Sciatic nerve (tissue), 2 donors: ENCODE measurements around the gene C11orf24. TPM values are rescaled to one million over a fixed set of nuclear protein-coding genes. Genes with fewer than 3 reads are reported as not detected.
A peak's percentile ranks its signal among the peaks of the same experiment; 100 is the strongest.
"Not testable (repeated sequence)": the region's sequence is repeated elsewhere in the genome, so short reads cannot be mapped to it uniquely, and the experiment has no call there.

Experiments
- ATAC-seq: fragments of 200-7000 bp; cut with Tn5 transposase; one replicate; pipeline ENCODE4 v1.9.1; 2020; ENCODE audit warnings: mild to moderate bottlenecking, moderate library complexity
- DNase-seq: peaks from one replicate; pipeline ENCODE4 v3.0.0-alpha.2; 2020; ENCODE audit warnings: low spot score
- intact Hi-C: fragments of 100-400 bp; cut with DNase I; formaldehyde crosslinking; loops from one replicate; pipeline ENCODE4 v1.14.2; 2022
- total RNA-seq: library from RNA; stranded (reverse); fragmentation: NEBNext Ultra II Directional; extraction: Animal tissue kit (Norgen Biotek cat#: 25700); gene quantifications from one replicate; pipeline ENCODE4 v1.2.1, GENCODE V29; 2021
- donor health status: DM: no; HTN: no; CAD: no.
- donor health status: DM: no; HTN: no; CAD: no.

The C11orf24 gene
- total RNA-seq, 1 donor from 2014 or later: 53.2 TPM

DNA sequence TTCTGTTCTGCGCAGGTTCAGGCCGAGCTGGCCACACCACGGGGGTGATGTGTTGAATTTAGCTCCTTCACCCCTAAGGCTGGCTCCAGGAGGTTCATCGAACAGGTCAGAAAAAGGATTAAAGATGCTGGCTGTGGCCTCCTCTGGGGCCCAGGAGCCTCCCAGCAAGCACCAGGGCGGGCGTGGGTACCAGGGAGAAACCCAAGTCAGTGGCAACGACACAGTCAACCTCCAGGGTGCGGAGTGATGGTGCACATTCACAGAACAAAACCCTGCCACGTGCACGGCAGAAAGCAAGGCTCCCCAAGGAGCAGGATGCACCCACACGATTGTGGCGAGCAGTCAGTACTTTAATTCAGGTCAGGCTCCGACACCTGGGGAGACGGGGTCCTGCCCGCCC lies 10.8 kb downstream of the C11orf24 start:
- intact Hi-C loops: loop anchor here (5.0 to 10.0 kb wide), 2 partner anchors 124 to 186 kb away; no protein-coding TSS in a partner anchor
- ATAC-seq (no peak), DNase-seq (no peak)

DNA sequence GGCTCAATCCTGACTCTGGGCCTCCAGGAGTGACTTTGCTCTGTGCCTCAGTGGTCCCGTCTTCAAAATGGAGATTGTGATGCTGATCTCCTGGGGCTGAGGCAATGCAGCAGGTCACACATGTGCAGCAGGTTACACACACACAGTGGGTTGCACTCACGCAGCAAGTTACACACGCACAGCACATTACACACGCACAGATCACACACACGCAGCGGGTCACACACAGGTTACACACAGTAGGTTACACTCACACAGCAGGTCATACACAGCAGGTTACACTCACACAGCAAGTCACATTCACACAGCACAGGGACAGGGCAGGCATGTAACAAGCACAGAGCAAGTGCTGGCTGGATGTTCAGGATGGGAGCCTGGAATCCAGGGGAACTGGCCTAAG lies 11.3 kb downstream of the C11orf24 start:
- no peak for ATAC-seq
- no peak for DNase-seq
- intact Hi-C loops: loop anchor here (5.0 to 10.0 kb wide), 2 partner anchors 124 to 187 kb away; no protein-coding TSS in a partner anchor

DNA sequence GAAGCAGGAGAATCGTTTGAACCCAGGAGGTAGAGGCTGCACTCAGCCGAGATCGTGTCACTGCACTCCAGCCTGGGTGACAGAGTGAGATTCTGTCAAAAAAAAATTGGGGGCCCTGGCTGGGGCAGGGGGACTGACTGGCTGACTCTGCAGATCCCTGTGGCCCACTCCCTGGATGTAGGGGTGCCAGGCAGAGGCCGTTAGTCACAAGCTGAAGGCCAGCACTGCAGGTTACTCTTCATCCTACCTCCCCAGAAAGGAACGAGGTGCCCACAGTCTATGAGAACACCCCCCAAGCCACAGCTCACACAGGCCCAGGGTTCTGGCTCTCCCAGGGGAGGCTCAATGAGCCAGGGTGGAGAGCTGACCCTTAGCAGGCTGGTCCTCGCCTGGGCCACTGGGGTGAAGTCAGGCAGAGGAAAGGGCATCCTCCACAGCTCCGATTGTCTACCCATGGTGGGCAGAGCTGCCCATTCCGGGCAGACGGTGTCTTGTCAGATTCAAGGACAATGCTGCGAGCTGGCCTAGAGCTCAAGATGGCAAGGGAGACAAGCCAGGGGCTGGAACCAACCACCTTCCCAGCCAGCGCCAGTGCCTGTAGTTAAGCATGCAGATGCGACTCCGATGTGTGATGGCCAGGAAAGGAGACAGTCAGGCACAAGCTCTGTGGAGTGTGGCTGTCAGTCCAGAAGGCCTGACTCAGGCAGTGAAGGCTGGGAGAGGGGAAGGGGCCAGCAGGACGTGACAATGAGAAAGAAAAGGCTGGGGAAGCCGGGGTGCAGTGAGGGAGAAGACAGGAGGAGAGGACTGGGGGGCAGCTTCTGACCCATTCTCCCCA lies 12.4 kb downstream of the C11orf24 start:
- DNase-seq: no peak
- no peak for ATAC-seq
- intact Hi-C loops: loop anchor here (5.0 kb wide), 1 partner anchor 38 kb away; no protein-coding TSS in a partner anchor

DNA sequence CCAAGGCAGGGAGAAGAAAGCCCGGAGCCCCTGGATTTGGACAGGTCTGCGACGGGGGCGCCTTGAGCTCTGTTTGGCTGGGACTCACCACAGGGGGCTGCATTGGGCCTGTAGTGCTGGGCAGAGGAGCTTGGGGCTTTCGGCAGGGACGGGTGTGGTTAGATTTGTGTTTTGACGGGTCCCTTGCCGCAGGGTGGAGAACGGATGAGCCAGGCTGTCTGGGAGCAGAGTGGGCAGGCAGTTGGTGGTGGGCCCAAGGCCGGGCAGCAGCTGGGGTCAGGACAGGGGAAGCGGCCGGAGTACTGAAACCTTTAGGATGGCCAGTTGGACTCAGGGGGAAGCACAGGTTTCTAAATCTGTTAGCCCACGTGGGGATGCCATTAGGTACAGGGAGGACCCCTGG lies 13.4 kb downstream of the C11orf24 start:
- DNase-seq: no peak
- ATAC-seq: no peak
- intact Hi-C loops: loop anchor here (5.0 kb wide), 1 partner anchor 39 kb away; no protein-coding TSS in a partner anchor

DNA sequence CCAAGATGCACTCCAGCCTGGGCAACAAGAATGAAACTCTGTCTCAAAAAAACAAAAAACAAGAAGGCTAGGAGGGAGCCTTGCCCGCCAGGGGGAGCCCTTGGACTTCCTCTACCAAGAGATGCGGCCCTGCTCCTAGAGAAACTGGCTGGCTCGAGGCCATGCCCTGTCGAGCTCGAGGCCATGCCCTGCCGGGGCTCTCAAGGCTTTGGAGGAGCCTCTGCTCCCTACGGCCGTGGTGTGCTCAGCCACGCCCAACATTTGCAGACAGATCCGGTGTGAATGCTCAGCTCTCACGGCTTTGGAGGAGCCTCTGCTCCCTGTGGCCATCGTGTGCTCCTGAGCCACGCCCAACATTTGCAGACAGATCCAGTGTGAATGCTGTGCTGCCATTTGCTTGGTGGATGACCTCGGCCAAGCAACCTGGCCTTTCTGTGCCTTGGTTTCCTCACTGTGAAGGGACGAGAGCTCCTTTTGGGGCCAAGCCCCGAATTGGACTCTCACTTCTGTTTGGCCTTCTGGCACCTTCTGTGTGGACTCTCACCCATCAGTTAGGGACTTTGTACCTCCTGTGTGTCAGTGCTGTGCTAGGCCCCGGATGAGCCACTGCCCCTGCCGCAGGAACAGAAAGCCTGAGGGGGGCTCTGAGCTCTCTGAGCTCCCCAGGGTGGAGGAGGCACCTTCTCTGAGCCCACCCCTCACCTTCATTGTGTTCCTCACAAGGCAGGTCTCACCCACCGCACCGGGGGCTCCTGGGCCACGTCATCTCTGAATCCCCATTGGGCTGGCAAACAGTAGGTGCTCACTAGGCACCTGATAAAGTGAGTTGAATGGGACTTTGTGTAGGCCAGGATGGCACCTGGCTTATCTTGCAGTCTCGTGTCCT lies 14.1 kb downstream of the C11orf24 start:
- peak; percentile 88 for ATAC-seq
- peak; percentile 99 for DNase-seq
- intact Hi-C loops: loop anchor here (5.0 kb wide), 1 partner anchor 40 kb away; no protein-coding TSS in a partner anchor

DNA sequence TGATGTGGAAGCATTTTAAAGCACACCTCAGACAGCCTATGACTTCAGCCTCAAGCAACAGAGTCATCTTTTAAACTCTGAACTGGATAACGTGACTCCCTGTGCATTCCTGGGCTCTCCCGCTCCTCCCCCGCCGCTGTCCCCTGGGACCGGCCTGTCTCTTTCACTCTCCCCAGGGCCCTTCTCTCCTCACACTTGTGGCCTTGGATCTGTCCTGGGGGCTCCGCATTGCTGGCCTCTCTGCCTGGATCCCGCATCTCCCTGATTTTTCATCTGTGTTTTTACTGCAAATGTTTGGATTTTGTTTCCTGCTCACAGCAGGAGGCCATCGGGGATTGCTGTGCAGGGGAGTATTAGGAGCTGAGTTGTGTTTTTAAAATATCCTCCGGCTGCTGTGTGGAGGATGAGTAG lies 15.4 kb downstream of the C11orf24 start:
- intact Hi-C loops: loop anchor here (5.0 kb wide), 1 partner anchor 41 kb away; no protein-coding TSS in a partner anchor
- ATAC-seq: peak; percentile 56
- DNase-seq: no peak

DNA sequence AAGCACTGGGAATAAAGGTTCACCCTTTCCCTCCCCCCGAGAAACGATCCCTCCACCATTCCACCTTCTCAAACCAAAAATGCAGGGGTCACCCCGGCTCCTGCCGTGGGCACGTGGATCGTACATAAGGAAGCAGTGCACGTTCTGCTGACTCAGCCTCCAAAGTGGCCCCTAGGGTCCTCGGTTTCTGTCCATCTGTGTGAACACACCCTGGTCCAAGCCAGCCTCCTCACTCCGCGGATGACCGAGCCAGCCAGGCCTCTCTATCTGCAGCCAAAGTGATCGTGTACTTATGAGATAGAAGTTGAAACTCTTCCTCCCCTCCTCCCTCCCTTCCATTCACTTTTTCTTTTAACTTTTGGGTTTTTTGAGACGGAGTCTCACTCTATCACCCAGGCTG lies 16.2 kb downstream of the C11orf24 start:
- DNase-seq (no peak), ATAC-seq (peak; percentile 47)
- intact Hi-C loops: loop anchor here (5.0 kb wide), 1 partner anchor 42 kb away; no protein-coding TSS in a partner anchor

DNA sequence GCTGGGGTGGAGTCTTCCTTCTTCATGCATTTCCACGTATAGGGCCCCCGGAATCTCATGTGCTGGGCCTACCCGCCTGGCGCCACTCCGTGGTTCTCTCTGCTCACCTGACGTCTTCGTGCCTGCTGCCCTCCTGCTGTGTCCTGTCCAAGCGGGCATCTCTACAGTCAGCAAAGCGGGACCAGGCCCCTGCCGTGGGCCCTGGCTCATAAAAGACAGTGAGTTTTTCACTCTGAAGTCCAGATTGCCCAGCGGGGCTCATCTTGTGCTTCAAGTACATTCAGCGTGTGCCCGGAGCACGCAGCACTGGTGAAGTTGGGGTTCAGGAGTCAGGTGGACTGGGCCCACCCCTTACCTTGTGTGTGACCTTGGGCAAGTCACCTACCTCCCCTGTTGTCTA lies 17.4 kb downstream of the C11orf24 start:
- DNase-seq: no peak
- ATAC-seq: no peak
- intact Hi-C loops: no loop called here

DNA sequence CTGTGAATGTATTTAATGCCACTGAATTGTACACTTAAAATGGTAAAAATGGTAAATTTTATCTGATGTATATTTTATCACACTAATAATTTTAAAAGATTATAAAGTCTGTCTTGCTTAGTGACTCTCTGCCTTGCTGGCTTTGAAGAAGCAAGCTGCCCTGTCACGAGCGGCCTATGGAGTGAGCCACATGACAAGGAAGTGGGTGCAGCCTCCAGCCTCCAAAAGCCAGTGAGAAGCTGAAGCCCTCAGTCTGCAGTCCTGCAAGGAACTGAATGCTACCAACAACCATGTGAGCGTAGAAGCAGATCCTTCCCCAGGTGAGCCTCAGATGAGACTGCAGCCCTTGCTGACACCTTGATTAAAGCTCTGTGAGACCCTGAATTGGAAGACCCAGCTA lies 20.0 kb downstream of the C11orf24 start:
- intact Hi-C loops: no loop called here
- no peak for ATAC-seq
- DNase-seq: no peak

DNA sequence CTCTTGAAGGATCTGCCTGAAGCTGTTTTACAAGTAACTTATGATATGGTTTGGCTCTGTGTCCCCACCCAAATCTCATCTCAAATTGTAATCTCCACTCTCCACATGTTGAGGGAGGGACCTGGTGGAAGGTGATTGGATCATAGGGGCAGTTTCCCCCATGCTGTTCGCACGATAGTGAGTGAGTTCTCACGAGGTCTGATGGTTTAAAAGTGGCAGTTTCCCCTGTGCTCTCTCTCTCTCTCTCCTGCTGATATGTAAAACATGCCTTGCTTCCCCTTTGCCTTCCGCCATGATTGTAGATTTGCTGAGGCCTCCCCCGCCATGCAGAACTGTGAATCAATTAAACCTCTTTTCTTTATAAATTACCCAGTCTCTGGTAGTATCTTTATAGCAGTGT lies 26.9 kb downstream of the C11orf24 start:
- DNase-seq, ATAC-seq, intact Hi-C loops: not testable (repeated sequence)

DNA sequence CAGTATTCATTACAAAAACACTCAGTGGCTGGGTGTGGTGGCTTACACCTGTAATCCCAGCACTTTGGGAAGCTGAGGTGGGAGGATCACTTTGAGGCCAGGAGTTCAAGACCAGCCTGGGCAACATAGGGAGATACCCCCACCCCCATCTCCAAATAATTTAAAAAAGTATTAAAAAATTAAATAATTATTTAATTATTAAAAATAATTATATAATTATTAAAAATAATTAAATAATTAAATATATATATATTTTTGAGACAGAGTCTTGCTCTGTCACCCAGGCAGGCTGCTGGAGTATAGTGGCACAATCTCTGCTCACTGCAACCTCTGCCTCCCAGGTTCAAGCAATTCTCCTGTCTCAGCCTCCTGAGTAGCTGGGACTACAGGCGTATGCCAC lies 27.9 kb downstream of the C11orf24 start:
- DNase-seq, ATAC-seq, intact Hi-C loops: not testable (repeated sequence)

DNA sequence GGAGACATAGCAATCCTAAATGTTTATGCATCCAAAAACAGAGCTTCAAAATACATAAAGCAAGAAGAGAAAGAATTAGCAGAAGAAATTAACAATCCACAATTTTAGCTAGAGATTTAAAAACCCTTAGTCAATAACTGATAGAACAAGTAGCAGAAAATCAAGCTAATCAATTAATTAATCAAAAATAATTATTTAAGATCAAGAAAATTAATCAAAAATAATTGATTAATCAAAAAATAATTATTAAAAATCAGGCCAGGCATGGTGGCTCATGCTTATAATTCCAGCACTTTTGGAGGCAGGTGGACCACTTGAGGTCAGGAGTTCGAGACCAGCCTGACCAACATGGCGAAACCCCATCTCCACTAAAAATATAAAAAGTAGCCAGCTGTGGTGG lies 29.2 kb downstream of the C11orf24 start:
- intact Hi-C loops: no loop called here
- ATAC-seq (no peak), DNase-seq (no peak)

DNA sequence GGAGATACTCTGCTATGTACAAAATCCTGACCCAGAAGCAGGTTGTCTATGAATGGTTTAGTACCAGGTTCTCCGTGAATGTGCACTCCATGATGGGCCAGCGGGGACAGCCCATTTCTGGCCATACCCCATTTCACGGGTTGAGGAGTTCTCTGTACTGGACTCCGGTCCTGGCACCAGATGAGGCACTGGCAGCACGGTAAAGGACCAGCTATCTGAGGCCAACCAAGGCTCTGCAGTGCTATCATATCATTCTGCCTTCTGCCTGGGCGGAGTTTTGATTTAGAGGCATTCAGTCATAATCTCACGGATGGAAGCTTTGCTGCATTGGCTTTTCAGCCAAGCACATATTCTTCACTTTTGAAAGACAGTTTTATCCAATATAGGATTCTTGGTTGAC lies 40.2 kb downstream of the C11orf24 start:
- DNase-seq (no peak), ATAC-seq (no peak)
- intact Hi-C loops: no loop called here

DNA sequence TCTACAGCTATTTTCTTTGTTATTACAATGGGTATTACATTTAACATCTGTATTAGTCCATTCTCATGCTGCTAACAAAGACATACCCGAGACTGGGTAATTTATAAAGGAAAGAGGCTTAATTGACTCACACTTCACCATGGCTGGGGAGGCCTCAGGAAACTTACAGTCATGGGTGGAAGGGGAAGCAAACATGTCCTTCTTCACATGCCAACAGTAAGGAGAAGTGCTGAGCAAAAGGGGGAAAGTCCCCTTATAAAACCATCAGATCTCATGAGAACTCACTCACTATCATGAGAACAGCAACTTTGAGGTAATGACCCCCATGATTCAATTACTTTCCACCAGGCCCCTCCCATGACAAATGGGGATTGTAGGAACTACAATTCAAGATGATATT lies 42.2 kb downstream of the C11orf24 start:
- ATAC-seq (no peak), DNase-seq (no peak)
- intact Hi-C loops: no loop called here

DNA sequence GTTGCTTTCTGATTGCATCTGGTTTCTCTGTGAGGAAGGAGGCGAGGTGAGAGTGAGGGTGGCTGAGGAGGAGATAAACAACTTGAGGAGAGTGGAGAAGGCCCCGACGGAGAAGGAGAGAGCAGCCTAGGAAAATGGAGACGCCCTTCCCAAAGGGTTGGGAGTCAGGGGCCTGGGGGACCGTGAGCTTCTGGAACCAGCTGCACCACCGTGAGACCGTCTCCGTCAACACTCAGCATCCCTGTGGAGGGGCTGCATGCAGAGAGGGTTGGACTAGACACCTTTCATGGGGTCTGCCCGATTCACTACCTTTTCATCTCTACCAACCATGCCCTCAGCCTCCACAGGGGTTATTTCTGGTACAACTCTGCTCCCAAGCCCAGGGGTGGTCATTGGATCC lies 45.4 kb downstream of the C11orf24 start:
- ATAC-seq (no peak), DNase-seq (no peak)
- intact Hi-C loops: no loop called here

DNA sequence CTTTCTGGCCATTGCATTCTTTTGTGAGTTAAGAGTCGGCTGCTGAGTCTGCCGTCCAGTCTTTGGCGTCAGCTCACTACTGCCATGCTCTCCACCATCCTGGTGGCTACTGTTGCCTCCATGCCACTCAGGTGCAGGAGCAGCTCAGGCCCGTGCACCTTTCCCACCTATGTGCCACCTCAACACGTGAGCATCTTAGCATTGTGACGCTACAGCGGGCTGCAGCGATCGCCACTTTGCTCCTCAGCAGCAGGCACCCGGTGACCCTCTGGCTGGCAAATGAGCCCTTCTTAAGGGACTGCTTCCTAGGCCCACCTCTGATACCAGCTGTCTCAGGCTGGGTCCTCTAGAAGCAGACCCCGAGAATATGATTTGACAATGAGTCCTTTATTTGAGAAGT lies 47.2 kb downstream of the C11orf24 start:
- no peak for ATAC-seq

DNA sequence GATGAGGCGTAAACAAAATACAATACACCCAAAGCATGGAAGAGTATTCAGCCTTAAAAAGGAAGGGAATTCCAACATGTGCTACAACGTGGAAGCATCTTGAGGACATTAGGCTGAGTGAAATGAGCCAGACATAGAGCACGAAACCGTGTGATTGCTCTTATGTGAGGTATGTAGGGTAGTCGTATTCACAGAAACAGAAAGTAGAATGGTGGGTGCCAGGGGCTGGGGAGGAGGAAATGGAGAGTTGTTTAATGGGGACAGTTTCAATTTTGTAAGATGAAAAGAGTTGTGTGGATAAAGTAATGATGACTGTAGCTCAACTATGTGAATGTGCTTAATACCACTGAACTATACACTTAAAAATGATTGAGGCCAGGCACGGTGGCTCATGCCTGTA lies 48.5 kb downstream of the C11orf24 start:
- no peak for ATAC-seq
- no peak for DNase-seq
- intact Hi-C loops: no loop called here

More for the DNA sequence above, 47.2 kb downstream of the C11orf24 start:
- no peak for DNase-seq
- intact Hi-C loops: no loop called here

DNA sequence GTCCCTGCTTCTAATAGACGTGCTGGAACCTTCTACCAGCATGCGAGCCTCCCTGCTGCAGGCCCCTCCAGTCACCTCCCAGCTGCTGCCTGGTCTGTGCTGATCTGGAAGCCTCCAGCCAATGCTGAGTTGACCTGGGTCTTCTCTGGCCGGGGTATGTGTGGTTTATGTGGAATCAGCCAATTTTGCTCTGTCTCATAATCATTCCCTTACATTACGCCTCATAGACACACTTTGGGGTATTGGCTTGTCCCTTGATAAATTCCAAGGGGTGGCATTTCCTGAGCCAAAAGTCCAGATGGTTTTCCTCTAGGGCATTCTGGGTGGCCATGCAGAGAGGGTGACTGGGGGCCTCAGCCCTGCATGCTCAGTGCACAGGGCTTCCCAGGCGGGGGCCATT lies 50.4 kb downstream of the C11orf24 start:
- DNase-seq: no peak
- intact Hi-C loops: no loop called here
- no peak for ATAC-seq

DNA sequence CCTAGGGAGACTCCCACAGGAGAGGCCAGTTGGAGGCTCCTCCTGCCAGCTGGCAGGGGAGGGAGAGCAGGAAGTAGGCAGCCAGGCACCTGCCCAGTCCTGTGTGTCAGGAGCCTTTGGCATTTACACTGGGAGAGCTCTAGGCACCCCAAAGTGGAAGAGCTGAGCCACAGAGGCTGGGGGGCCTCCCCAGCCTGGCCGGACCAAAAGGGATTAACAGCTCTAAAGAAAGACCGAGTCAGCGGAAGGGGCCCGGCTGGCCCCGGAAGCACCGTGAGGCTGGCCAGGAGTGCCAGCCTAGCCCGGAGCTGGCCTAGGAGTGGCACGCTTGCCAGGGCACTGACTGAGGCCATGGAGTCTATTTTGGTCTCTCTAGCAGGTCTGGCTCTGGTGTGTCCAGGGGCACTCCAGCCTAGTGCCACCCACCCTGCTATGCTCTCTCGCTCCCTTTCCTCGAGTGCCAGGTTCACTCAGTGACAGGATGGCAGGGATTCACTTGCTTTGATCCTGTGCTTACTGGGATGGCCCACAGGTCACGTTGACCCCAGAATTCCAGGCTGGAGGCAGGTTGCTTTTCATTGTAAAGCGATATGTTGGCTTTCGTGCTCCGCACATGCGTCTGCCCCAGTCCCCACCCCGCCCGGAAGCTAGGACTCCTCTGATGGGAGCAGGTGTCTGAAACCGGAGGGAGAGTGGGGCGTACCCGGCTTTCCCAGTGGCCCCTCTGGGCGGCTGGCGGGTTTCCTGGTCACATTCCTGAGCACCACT lies 55.4 kb downstream of the C11orf24 start:
- ATAC-seq: no peak
- intact Hi-C loops: no loop called here
- DNase-seq: no peak
